GM21381 (cell line): Measurements from ENCODE around the gene HNRNPM.
"Not testable (repeated sequence)": the region's sequence is repeated elsewhere in the genome, so short reads cannot be mapped to it uniquely, and the experiment has no call there.

Experiments
- ATAC-seq: cut with Tn5 transposase; IDR thresholded peaks from one replicate; pipeline ENCODE4 v1.9.1; 2021; ENCODE audit warnings: mild to moderate bottlenecking, moderate library complexity; ENCODE audit not compliant: unreplicated experiment

The HNRNPM gene

DNA sequence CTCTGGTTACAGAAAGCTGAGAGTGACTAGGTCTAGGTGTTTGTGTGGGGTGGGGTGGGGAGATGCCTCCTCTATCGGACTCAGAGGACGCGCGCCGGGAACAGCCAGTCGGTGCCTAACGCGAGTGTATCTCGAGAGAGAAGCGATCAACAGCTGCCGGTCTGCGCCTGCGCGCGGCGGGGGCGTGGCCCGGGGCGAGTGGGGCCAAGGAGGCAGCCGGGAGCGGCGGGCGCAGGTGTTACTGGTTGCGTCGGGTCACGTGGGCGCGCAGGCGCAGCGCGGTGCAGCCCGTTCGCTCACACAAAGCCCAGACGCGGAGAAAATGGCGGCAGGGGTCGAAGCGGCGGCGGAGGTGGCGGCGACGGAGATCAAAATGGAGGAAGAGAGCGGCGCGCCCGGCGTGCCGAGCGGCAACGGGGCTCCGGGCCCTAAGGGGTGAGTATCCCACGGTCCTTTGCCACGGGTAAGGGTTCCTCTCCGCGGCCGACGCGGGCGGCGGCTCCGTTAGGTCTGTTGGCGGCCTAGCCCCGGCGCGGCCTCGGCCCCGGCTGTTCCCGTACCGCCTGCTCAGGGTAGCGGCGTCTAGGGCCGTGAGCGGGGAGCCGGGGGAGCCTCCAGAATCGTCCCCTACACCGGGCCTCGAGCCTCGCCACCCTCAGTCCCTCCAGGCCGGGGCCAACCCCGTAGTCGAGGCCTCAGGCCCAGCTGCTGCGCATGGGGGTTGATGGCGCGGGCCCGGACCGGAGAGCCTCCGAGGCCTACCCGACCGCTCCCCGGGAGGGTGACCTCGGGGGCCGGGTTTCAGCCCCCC is at the start of gene HNRNPM:
HNRNPM (plus strand) TSS at position 299 of the 811 bp plus-strand sequence; CDS start at position 323, 24 bp downstream.
- peak; percentile 89 for ATAC-seq

- no peak for ATAC-seq
These were observed 49.1 kb upstream of the HNRNPM start for GRCh38 chr19:8395621-8396082.

GRCh38 chr19:8396185-8396562 is 48.6 kb upstream of the HNRNPM start:
- no peak for ATAC-seq

- no peak for ATAC-seq
These were observed 48.1 kb upstream of the HNRNPM start for GRCh38 chr19:8396563-8397203.

GRCh38 chr19:8397271-8397670 is 47.5 kb upstream of the HNRNPM start:
- no peak for ATAC-seq

DNA sequence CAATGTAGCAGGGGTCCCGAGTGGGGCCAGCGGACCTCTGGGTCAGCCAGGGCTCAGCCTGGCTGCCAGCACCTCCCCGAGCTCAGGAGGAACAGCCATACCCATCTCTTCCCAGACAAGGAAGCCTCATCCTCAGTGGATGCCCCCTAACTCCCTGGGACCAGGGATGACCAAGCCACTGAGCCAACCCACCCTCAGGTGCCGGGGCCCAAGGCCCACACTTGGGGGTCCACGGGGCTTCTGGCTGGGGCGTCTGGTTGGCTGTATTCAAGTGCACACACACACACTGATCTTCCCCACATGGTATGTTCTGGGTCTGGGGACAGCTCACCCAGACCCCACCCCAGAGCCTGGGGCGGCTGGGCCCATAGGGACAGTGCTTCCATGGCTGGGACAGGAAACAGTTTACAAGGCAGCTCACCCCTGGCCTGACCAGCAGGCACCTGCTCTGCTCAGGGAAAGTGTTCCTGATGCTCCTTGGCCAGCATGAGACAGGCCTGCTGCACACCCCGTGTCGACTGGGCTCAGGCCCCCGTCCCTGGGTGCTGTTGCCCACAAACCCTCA is 46.9 kb upstream of the HNRNPM start:
- no peak for ATAC-seq

DNA sequence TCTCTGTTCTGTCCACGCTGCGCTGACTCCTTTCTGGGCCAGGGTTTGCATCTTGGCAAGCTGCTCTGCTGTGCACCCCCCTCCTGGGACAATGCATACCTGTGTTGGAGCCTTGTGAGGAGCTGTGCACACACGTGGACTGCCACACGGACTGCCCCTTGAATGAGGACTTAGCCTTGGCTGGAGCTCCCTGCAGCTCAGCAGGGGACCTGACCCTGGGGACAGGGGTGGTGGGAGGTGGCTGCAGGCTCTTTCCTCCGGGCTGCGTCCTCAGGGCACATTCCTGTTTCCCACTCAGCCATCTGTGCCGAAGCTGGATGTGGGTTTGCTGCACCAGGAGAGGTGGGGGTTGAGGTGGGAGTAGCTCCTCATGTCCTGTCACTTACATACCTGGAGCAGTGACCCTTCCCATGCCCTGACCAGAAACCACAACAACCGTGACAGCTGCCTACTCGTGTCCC is 46.4 kb upstream of the HNRNPM start:
- ATAC-seq = no peak

- no peak for ATAC-seq
These were observed 45.0 kb upstream of the HNRNPM start for GRCh38 chr19:8399681-8400188.

DNA sequence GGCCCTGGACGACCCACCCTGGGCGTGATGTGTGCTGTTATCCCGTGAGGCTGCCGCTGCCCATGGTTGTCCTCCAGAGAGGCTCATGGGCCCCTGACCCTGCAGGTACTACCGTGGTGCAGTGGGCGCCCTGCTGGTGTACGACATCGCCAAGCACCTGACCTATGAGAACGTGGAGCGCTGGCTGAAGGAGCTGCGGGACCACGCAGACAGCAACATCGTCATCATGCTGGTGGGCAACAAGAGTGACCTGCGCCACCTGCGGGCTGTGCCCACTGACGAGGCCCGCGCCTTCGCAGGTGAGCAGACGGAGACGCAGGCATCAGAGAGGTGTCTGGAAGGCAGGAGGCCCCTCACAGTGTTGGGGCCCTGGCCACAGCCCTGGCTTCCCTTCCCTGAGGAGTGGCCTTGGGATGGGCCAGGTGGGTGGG is 42.8 kb upstream of the HNRNPM start:
- ATAC-seq = no peak

- no peak for ATAC-seq
These were observed 41.5 kb upstream of the HNRNPM start for GRCh38 chr19:8403098-8403819.

DNA sequence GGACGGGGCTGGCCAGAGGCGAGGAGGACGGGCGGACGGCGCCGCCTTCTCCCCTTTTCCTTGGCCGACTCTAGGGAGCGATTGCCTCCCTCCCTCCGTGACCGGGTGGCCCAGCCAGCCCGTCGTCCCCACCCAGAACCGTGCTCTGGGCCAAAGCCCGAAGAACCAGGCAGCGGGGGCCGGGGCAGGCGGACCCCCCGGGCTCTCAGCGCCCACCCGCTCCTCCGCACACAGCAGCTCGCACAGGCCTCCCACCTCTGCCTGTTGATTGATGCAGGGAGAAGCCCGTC is 41.0 kb upstream of the HNRNPM start:
- no peak for ATAC-seq

GRCh38 chr19:8404391-8405151 is 40.2 kb upstream of the HNRNPM start:
- no peak for ATAC-seq

GRCh38 chr19:8410718-8411117 is 34.1 kb upstream of the HNRNPM start:
- not testable (repeated sequence) for ATAC-seq

DNA sequence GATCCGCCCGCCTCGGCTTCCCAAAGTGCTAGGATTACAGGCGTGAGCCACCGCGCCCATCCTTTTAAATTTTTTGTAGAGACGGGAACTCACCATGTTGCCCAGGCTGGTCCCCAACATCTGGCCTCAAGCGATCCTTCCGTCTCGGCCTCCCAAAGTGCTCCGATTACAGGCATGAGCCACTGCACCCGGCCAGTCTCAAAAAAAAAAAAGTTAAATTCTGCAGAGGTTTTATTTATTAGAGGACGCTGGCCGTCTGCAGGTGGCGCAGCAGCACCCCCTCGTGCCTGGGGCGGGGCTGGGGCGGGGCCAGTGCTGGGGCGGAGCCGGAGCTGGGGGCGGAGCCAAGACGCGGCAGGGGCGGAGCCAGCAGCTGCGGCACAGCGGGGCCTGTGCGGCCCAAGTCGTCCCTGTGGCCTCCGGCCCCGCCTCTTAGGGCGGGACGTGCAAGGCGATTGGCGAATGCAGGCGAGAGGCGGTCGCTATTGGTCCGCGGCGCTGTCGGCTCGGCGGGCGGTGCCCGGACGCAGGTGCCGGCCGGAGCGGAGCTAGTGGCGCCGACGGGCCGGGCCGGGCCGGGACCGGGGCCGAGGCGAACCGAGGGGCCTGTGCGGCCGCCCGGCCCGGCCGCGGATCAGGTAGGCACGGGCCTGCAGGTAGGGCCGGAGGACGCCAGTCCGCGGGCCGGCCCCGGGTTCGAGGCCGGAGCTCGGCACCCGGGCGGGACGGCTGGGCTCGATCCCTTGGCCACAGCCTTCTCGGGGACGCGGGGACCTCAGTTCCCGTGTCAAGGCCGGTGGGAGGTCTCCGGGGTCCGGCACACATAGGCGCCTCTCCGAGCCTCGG is 31.8 kb upstream of the HNRNPM start, which contains the start of gene MARCHF2:
MARCHF2 (plus strand) TSS at position 523 of the 846 bp plus-strand sequence. CDS start 8,536 bp downstream, outside the sequence.
- ATAC-seq = peak; percentile 99

GRCh38 chr19:8413629-8413995 is 31.2 kb upstream of the HNRNPM start:
- ATAC-seq = no peak

DNA sequence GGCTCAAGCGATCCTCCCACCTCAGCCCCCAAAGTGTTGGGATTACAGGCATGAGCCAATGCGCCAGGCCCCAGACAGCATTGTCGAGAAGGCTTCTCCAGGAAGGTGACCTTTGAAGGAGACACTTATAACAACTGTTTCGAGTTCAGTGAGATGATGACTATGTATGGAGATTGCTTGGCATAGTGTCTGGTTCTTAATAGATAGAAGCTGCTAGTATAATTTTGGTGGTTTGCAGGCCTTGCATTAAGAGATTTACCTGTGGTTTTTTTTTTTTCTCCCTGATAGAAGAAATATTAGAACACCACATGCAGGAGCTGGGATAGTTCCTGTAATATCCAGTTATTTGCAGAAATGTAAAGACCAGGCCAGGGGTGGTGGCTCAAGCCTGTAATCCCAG is 28.0 kb upstream of the HNRNPM start:
- no peak for ATAC-seq

GRCh38 chr19:8421484-8422461 is 23.0 kb upstream of the HNRNPM start:
- ATAC-seq = no peak

DNA sequence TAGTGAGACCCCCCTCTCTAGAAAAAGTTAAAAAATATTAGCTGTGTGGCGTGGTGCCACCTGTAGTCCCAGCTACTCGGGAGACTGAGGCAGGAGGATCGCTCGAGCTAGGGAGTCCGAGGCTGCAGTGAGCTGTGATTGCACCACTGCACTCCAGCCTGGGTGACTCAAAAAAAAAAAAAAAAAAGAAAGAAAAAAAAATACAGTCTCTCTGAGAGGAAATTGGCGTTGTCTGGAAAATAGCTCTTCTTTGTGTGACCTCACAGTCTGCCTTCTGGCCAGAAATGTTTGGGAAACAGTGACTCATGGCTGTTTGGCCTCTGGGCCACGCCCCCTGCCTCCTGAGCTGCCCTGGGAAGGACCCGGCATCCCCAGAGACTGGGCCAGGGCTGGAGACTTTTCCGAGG is 21.0 kb upstream of the HNRNPM start:
- ATAC-seq = no peak
